Measurements from ENCODE around the gene PWWP3B.
A peak's percentile ranks its signal among the peaks of the same experiment; 100 is the strongest.
"Not testable (repeated sequence)": the region's sequence is repeated elsewhere in the genome, so short reads cannot be mapped to it uniquely, and the experiment has no call there.

Gene PWWP3B

GRCh38 chrX:106168107-106168506, at the start of gene PWWP3B:
TSS of gene PWWP3B (plus strand) at chrX:106168305. CDS start at chrX:106205433, 37,128 bp downstream.
- no peak for DNase-seq

- no peak for DNase-seq
These were observed 29.1 kb upstream of the PWWP3B start for GRCh38 chrX:106139048-106139447.

- DNase-seq = no peak
These were observed 23.1 kb upstream of the PWWP3B start for GRCh38 chrX:106144755-106145639.

- DNase-seq = no peak
These were observed 17.4 kb upstream of the PWWP3B start for GRCh38 chrX:106150701-106151100.

- no peak for DNase-seq
These were observed 8.2 kb upstream of the PWWP3B start for GRCh38 chrX:106159861-106160282.

GRCh38 chrX:106170318-106170717, 2.2 kb downstream of the PWWP3B start:
- no peak for DNase-seq

GRCh38 chrX:106171293-106171820, 3.3 kb downstream of the PWWP3B start:
- DNase-seq = no peak

GRCh38 chrX:106177106-106177981, 9.2 kb downstream of the PWWP3B start:
- peak in 8 of 14 donors; percentile 1 to 37 (median 8) for DNase-seq

- DNase-seq = peak in 1 of 14 donors; percentile 1
These were observed 9.8 kb downstream of the PWWP3B start for GRCh38 chrX:106177982-106178321.

GRCh38 chrX:106178826-106179225, 10.7 kb downstream of the PWWP3B start:
- no peak for DNase-seq

GRCh38 chrX:106183685-106184084, 15.6 kb downstream of the PWWP3B start:
- not testable (repeated sequence) for DNase-seq

GRCh38 chrX:106201502-106202178, 33.5 kb downstream of the PWWP3B start:
- no peak for DNase-seq

- no peak for DNase-seq
These were observed 35.2 kb downstream of the PWWP3B start for GRCh38 chrX:106203315-106203714.

- DNase-seq = no peak
These were observed 40.0 kb downstream of the PWWP3B start for GRCh38 chrX:106208154-106208553.
